ENCODE results near the gene KIFAP3.
"Not testable (repeated sequence)": the region's sequence is repeated elsewhere in the genome, so short reads cannot be mapped to it uniquely, and the experiment has no call there.

Gene KIFAP3

GRCh38 chr1:169921080-169921479 is 153.4 kb downstream of the KIFAP3 start:
- no peak for DNase-seq

- no peak for DNase-seq
These were observed 155.6 kb downstream of the KIFAP3 start for GRCh38 chr1:169918927-169919326.

- not testable (repeated sequence) for DNase-seq
These were observed 156.3 kb downstream of the KIFAP3 start for GRCh38 chr1:169918220-169918619.

- no peak for DNase-seq
These were observed 159.3 kb downstream of the KIFAP3 start for GRCh38 chr1:169915150-169915549.

GRCh38 chr1:169914531-169914930 is 160.0 kb downstream of the KIFAP3 start:
- DNase-seq, result no peak

- DNase-seq, result no peak
These were observed 165.0 kb downstream of the KIFAP3 start for GRCh38 chr1:169909499-169909898.

GRCh38 chr1:169906938-169907337 is 167.6 kb downstream of the KIFAP3 start:
- DNase-seq, result no peak

- no peak for DNase-seq
These were observed 169.7 kb downstream of the KIFAP3 start for GRCh38 chr1:169904834-169905233.

GRCh38 chr1:169902751-169903150 is 171.7 kb downstream of the KIFAP3 start:
- no peak for DNase-seq

GRCh38 chr1:169901115-169901514 is 173.4 kb downstream of the KIFAP3 start:
- DNase-seq, result no peak

GRCh38 chr1:169900571-169900970 is 173.9 kb downstream of the KIFAP3 start:
- no peak for DNase-seq

- DNase-seq, result no peak
These were observed 174.8 kb downstream of the KIFAP3 start for GRCh38 chr1:169899519-169900217.

- no peak for DNase-seq
These were observed 178.5 kb downstream of the KIFAP3 start for GRCh38 chr1:169896013-169896412.

GRCh38 chr1:169894424-169895145 is 179.9 kb downstream of the KIFAP3 start:
- peak; percentile 56 for DNase-seq

- peak; percentile 97 for DNase-seq
These were observed 180.7 kb downstream of the KIFAP3 start, which contains the start of gene SCYL3 for GRCh38 chr1:169893645-169894423. SCYL3 (minus strand) TSS chr1:169893896; CDS start chr1:169888840, 5,056 bp downstream.

GRCh38 chr1:169892927-169893644 is 181.4 kb downstream of the KIFAP3 start:
- peak; percentile 47 for DNase-seq

- DNase-seq, result no peak
These were observed 182.1 kb downstream of the KIFAP3 start for GRCh38 chr1:169892176-169892926.

GRCh38 chr1:169891539-169891885 is 183.0 kb downstream of the KIFAP3 start:
- no peak for DNase-seq

- no peak for DNase-seq
These were observed 183.5 kb downstream of the KIFAP3 start for GRCh38 chr1:169890761-169891538.

- no peak for DNase-seq
These were observed 184.6 kb downstream of the KIFAP3 start for GRCh38 chr1:169889871-169890270.

GRCh38 chr1:169886931-169887330 is 187.6 kb downstream of the KIFAP3 start:
- DNase-seq, result no peak
